ENCODE measurements around the gene GTF2IRD1. TPM values are rescaled to one million over a fixed set of nuclear protein-coding genes. Genes with fewer than 3 reads are reported as not detected.

Gene GTF2IRD1
- total and polyA plus RNA-seq, 2 of the 13 experiments (the other 11 are each of a cell fraction or from before 2014, with no cell fraction given): 16.5 to 26.7 TPM

DNA sequence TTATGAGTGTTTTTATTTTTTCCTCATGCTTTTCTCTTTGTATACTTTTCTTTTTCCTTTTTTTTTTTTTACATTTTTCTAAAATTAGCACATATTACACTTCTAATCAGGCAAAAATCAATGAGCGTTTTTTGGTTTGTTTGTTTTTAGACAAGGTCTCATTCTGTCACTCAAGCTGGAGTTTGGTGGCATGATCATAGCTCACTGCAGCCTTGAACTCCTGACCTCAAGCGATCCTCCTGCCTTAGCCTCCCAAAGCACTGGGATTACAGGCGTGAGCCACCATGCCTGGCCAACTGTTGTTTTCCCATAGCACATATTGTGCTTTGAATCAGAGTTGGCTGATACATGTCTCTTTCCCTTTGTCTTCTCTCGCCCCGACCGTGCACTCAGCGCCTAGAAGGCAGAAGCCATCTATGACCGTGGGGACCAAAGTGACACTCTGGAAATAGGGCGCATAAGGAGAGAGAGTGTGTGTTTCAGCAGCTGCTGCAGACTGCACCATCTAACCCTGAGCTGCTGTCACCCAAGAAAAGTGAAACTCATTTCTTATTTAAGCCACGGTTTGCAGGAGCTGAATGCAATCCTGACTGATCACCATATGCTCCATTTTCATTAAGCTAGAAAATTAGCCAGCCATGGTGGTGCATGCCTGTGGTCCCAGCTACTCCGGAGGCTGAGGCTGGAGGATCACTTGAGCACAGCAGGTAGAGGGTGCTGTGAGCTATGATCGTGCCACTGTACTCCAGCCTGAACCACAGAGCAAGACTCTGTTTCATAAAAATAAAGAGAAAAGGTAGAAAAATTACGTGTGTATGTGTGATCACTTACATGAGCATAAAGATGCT, 162.5 kb downstream of the GTF2IRD1 start (continued):
- TF ChIP-seq ZNF672 (CRISPR knock-in tag; IDR thresholded peaks at IDR 0.05): no peak

DNA sequence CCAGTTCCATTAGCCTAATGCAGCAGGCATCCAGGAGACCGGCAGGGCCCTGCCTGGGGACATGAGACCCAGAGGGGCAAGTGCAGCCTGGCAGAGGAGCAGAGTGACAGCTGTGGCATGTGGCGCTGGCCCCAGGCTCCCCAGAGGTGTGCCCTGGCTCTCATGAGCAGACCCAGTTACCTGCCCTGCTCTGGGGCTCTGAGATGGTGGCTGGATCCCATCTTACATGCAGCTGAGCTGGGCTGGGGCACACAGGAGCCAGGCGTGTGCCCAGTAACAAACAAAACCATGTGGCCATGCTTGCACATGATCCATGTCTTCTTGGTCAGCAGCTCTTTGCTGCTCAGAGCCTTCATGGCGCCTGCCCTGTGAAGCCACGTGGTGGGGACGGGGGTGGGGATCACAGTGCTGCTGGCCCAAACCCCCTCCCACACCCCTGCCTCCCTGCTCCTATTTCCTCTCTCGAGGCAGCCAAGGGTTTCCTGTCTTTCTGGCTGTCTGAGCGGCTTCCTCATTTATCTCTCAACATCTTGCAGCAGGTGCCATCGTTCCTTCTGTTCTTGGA, 163.6 kb downstream of the GTF2IRD1 start:
- Histone ChIP-seq H3K9ac (ENCODE audit: insufficient read depth, low read depth, low read length) (no peak overlapping the region), H3K4me2 (ENCODE audit: low read depth, low read length) (no peak overlapping the region), H3K27ac (ENCODE audit: extremely low read length, insufficient read depth, low read length) (no peak overlapping the region), H3K79me2 (ENCODE audit: insufficient read depth, low read length) (no peaks in the 10 kb centered on the region), H3K4me3 (replicated peaks in 1 of 3; ENCODE audit: insufficient read depth in 1 of 3, low read depth in 2 of 3, low read length in 3 of 3) (no peak overlapping the region), H3K9me3 (ENCODE audit: low read length) (no peaks in the 10 kb centered on the region), H2AFZ (ENCODE audit: low read length) (no peak overlapping the region), H3K4me1 (ENCODE audit: insufficient read depth, low read length) (peaks cover 51% of the 10 kb centered on the region), H3K27me3 (ENCODE audit: control insufficient read depth in 1 of 2, insufficient read depth in 2 of 2, low read length in 2 of 2) (no peaks in the 10 kb centered on the region), H4K20me1 (ENCODE audit: insufficient read depth, low read length) (no peaks in the 10 kb centered on the region), H3K36me3 (replicated peaks in 1 of 2; ENCODE audit: control insufficient read depth in 1 of 2, insufficient read depth in 2 of 2, low read length in 2 of 2) (no peaks in the 10 kb centered on the region)
- CTCF ChIA-PET (ENCODE audit: low intra/inter-chr PET ratio, low total read pairs): no interaction called here
- no peak for DNase-seq (ENCODE audit: low spot score)
- no peak for FAIRE-seq
- POLR2A ChIA-PET: interaction anchor here (0.9 to 2.8 kb wide), 2 partner anchors 10 to 37 kb away, joined by 3 to 10 read pairs; no protein-coding TSS in a partner anchor
- in situ Hi-C loops (cut with HindIII; ENCODE audit: extremely low pct_ligation_motif_present, low pct_unique_long_range_greater_than_20kb): no loop called here
- TF ChIP-seq, protein P1, sequence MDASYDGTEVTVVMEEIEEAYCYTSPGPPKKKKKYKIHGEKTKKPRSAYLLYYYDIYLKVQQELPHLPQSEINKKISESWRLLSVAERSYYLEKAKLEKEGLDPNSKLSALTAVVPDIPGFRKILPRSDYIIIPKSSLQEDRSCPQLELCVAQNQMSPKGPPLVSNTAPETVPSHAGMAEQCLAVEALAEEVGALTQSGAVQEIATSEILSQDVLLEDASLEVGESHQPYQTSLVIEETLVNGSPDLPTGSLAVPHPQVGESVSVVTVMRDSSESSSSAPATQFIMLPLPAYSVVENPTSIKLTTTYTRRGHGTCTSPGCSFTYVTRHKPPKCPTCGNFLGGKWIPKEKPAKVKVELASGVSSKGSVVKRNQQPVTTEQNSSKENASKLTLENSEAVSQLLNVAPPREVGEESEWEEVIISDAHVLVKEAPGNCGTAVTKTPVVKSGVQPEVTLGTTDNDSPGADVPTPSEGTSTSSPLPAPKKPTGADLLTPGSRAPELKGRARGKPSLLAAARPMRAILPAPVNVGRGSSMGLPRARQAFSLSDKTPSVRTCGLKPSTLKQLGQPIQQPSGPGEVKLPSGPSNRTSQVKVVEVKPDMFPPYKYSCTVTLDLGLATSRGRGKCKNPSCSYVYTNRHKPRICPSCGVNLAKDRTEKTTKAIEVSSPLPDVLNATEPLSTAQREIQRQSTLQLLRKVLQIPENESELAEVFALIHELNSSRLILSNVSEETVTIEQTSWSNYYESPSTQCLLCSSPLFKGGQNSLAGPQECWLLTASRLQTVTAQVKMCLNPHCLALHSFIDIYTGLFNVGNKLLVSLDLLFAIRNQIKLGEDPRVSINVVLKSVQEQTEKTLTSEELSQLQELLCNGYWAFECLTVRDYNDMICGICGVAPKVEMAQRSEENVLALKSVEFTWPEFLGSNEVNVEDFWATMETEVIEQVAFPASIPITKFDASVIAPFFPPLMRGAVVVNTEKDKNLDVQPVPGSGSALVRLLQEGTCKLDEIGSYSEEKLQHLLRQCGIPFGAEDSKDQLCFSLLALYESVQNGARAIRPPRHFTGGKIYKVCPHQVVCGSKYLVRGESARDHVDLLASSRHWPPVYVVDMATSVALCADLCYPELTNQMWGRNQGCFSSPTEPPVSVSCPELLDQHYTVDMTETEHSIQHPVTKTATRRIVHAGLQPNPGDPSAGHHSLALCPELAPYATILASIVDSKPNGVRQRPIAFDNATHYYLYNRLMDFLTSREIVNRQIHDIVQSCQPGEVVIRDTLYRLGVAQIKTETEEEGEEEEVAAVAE (CRISPR knock-in tag; IDR thresholded peaks at IDR 0.05; ENCODE audit: borderline replicate concordance): no peak
- TF ChIP-seq, protein P2, sequence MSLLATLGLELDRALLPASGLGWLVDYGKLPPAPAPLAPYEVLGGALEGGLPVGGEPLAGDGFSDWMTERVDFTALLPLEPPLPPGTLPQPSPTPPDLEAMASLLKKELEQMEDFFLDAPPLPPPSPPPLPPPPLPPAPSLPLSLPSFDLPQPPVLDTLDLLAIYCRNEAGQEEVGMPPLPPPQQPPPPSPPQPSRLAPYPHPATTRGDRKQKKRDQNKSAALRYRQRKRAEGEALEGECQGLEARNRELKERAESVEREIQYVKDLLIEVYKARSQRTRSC (CRISPR knock-in tag; IDR thresholded peaks at IDR 0.05; ENCODE audit: low read depth): no peak
- 0 out of 2 replicates have a peak, but pooled peaks have one; percentile 62 for TF ChIP-seq HNRNPL (IDR thresholded peaks at IDR 0.05; ENCODE audit: low read depth, low read length)
- TF ChIP-seq, protein P3, sequence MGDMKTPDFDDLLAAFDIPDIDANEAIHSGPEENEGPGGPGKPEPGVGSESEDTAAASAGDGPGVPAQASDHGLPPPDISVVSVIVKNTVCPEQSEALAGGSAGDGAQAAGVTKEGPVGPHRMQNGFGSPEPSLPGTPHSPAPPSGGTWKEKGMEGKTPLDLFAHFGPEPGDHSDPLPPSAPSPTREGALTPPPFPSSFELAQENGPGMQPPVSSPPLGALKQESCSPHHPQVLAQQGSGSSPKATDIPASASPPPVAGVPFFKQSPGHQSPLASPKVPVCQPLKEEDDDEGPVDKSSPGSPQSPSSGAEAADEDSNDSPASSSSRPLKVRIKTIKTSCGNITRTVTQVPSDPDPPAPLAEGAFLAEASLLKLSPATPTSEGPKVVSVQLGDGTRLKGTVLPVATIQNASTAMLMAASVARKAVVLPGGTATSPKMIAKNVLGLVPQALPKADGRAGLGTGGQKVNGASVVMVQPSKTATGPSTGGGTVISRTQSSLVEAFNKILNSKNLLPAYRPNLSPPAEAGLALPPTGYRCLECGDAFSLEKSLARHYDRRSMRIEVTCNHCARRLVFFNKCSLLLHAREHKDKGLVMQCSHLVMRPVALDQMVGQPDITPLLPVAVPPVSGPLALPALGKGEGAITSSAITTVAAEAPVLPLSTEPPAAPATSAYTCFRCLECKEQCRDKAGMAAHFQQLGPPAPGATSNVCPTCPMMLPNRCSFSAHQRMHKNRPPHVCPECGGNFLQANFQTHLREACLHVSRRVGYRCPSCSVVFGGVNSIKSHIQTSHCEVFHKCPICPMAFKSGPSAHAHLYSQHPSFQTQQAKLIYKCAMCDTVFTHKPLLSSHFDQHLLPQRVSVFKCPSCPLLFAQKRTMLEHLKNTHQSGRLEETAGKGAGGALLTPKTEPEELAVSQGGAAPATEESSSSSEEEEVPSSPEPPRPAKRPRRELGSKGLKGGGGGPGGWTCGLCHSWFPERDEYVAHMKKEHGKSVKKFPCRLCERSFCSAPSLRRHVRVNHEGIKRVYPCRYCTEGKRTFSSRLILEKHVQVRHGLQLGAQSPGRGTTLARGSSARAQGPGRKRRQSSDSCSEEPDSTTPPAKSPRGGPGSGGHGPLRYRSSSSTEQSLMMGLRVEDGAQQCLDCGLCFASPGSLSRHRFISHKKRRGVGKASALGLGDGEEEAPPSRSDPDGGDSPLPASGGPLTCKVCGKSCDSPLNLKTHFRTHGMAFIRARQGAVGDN (CRISPR knock-in tag; IDR thresholded peaks at IDR 0.05): peak; percentile 43
- TF ChIP-seq SRF (IDR thresholded peaks at IDR 0.05; ENCODE audit: low read depth, low read length): no peak
- 0 out of 2 replicates have a peak, but pooled peaks have one; percentile 19 for TF ChIP-seq MYC (CRISPR knock-in tag; IDR thresholded peaks at IDR 0.05; ENCODE audit: borderline replicate concordance)
- no TSS peak for BruUV-seq (replicated peaks)
- ATAC-seq: peak; percentile 26
- intact Hi-C loops (cut with micrococcal nuclease; ENCODE audit: unreplicated experiment): no loop called here
- 79% methylated on average over 5 of the region's 9 CpGs for WGBS (ENCODE audit: low lambda C conversion rate)
